ENCODE data around the gene PLEK. TPM values are rescaled to one million over a fixed set of nuclear protein-coding genes. Genes with fewer than 3 reads are reported as not detected.
A peak's percentile ranks its signal among the peaks of the same experiment; 100 is the strongest.

Gene PLEK
- total and polyA plus RNA-seq, 9 of the 15 experiments (the other 6 are each of a cell fraction or from before 2014, with no cell fraction given), result 0.14 to 1.2 (median 0.36) TPM

GRCh38 chr2:68362069-68362468 lies 3.0 kb upstream of the PLEK start:
- Histone ChIP-seq H3K9me1 (ENCODE audit: control insufficient read depth, insufficient read depth, low read length) (no peaks in the 10 kb centered on the region), H3K9me3 (replicated peaks; ENCODE audit: control insufficient read depth, insufficient read depth, low read depth, low read length) (no peaks in the 10 kb centered on the region), H3K4me1 (replicated peaks in 1 of 2; ENCODE audit: control insufficient read depth in 2 of 2, insufficient read depth in 2 of 2, low read length in 2 of 2) (peaks cover 0 to 9% of the 10 kb centered on the region in 2 experiments; a peak in 3 of 5 replicates), H3K27me3 (ENCODE audit: control insufficient read depth in 2 of 2, insufficient read depth in 2 of 2, low read length in 2 of 2) (no peaks in the 10 kb centered on the region), H3K4me2 (ENCODE audit: insufficient read depth, low read length) (no peak overlapping the region), H2AFZ (ENCODE audit: low read depth, low read length) (peak overlapping the region; percentile 93), H3K9ac (ENCODE audit: insufficient read depth in 1 of 2, low read depth in 2 of 2, low read length in 2 of 2) (no peak overlapping the region), H3K4me3 (no peak overlapping the region), H3K36me3 (ENCODE audit: control insufficient read depth, insufficient read depth, low read length) (no peaks in the 10 kb centered on the region), H4K20me1 (replicated peaks; ENCODE audit: control insufficient read depth, insufficient read depth, low read length) (no peaks in the 10 kb centered on the region), H3K27ac (ENCODE audit: extremely low read depth, low read depth, low read length) (no peak overlapping the region; the same call in 2 of the 3 replicates), H3K79me2 (ENCODE audit: control insufficient read depth, insufficient read depth, low read length) (no peaks in the 10 kb centered on the region)
- ChIA-PET POLR2A (interaction anchor here (0.7 to 0.9 kb wide), 2 partner anchors 9 to 18 kb away, joined by 3 read pairs; no protein-coding TSS in a partner anchor), CTCF (ENCODE audit: low intra/inter-chr PET ratio) (interaction anchor here (1.2 to 1.8 kb wide), 2 partner anchors 80 to 82 kb away, joined by 5 to 24 read pairs; no protein-coding TSS in a partner anchor)
- DNase-seq (ENCODE audit: extremely low read depth in 1 of 4, low spot score in 3 of 4) (peak; percentile 79 to 88 (median 86)), ATAC-seq (peak; percentile 82), FAIRE-seq (peak; percentile 98)
- in situ Hi-C loops (cut with MboI) (loop anchor here (5.0 kb wide), 1 partner anchor 80 kb away; no protein-coding TSS in a partner anchor), intact Hi-C loops (cut with micrococcal nuclease) (loop anchor here (1.0 to 2.0 kb wide), 2 partner anchors 41 to 79 kb away; no protein-coding TSS in a partner anchor)
- 22% methylated on average over 12 of the region's 12 CpGs for WGBS (ENCODE audit: insufficient coverage, low coverage, missing lambda C conversion rate)
- no TSS peak for BruUV-seq (replicated peaks)
- peak; percentile 41 for TF ChIP-seq MEIS2 (IDR thresholded peaks at IDR 0.05; ENCODE audit: partially characterized antibody)
- TF ChIP-seq ZBTB43 (CRISPR knock-in tag; IDR thresholded peaks at IDR 0.05), result no peak
- TF ChIP-seq LEF1 (IDR thresholded peaks at IDR 0.05), result peak; percentile 56; the same call in 1 of the 2 replicates
- no peak for TF ChIP-seq JUNB (CRISPR knock-in tag; conservative IDR thresholded peaks at IDR 0.05)
- TF ChIP-seq JUN (IDR thresholded peaks at IDR 0.05; ENCODE audit: borderline replicate concordance, low read depth, low read length), result peak; percentile 51; the same call in 1 of the 2 replicates
- TF ChIP-seq JUN (CRISPR knock-in tag; IDR thresholded peaks at IDR 0.05; ENCODE audit: borderline replicate concordance), result no peak
- TF ChIP-seq JUND (IDR thresholded peaks at IDR 0.05; ENCODE audit: borderline replicate concordance, low read depth, low read length), result peak; percentile 74
- TF ChIP-seq JUND (tag; IDR thresholded peaks at IDR 0.05; ENCODE audit: borderline replicate concordance, low read depth, low read length), result peak; percentile 75; the same call in 2 of the 3 replicates
- TF ChIP-seq CBFB (CRISPR knock-in tag; IDR thresholded peaks at IDR 0.05), result no peak
- TF ChIP-seq TRIM24 (IDR thresholded peaks at IDR 0.05), result peak; percentile 50 to 65; a peak in 1 of 4 replicates
- TF ChIP-seq ZBTB12 (CRISPR knock-in tag; IDR thresholded peaks at IDR 0.05), result no peak
- TF ChIP-seq RBFOX2 (IDR thresholded peaks at IDR 0.05; ENCODE audit: low read depth, low read length), result peak; percentile 25; the same call in 1 of the 2 replicates
- TF ChIP-seq CREM (IDR thresholded peaks at IDR 0.05; ENCODE audit: low read depth), result peak; percentile 92
- no peak for TF ChIP-seq CBX2 (IDR thresholded peaks at IDR 0.05; ENCODE audit: insufficient read depth, low read length, poor library complexity, severe bottlenecking)
- 0 out of 2 replicates have a peak, but pooled peaks have one; percentile 27 for TF ChIP-seq ZNF79 (CRISPR knock-in tag; IDR thresholded peaks at IDR 0.05; ENCODE audit: low read depth)
- no peak for TF ChIP-seq ARID3B (CRISPR knock-in tag; IDR thresholded peaks at IDR 0.05; ENCODE audit: borderline replicate concordance)
- peak in 1 of 2 experiments; percentile 94; a peak in 2 of 3 replicates for TF ChIP-seq CBX3 (IDR thresholded peaks at IDR 0.05; ENCODE audit: borderline replicate concordance in 1 of 2, low read length in 2 of 2)
- TF ChIP-seq HDAC6 (IDR thresholded peaks at IDR 0.05; ENCODE audit: low read depth, low read length), result no peak
- TF ChIP-seq SMC3 (conservative IDR thresholded peaks at IDR 0.05; ENCODE audit: insufficient read depth, low read depth, low read length), result peak; percentile 86
